Measurements from ENCODE around the gene STYXL1.

DNA sequence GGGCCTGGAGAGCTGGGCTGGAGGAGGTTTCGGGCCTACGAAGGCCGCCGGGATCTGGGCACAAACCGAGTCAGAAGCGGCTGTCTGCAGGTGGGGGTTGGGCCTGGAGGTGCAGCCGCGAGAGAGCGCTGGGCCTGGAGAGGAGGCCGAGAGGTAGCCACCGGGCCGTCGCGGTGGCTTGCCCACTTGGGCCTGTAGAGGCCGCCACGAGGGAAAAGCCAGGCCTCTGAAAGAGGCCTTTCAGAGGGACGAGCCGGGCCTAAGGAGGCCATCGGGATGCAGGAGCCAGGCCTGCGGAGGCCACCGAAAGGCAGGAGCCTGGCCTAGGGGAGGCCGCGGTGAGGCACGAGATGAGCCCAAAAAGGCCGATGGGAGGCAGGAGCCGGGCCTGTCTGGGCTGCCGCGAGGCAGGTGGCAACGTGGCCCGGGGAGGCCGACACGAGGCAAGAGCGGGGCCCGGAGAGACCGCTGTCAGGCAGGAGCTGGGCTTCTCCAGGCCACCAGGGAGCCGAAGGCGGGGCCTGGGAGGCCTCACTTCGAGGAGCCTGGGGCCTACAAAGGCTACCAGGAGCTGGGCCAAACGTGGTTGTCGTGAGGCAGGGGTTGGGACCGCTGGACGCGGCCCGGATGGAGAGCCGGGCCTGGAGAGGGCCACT, 25.7 kb upstream of the STYXL1 start:
- TF ChIP-seq CTCF (IDR thresholded peaks at IDR 0.05) (peak; percentile 33), EZH2 (IDR thresholded peaks at IDR 0.05) (no peak), EZH2phosphoT487 (IDR thresholded peaks at IDR 0.05) (no peak)

Measured in neural progenitor cell (in vitro differentiated cells).